ENCODE data around the gene ALDH2. TPM values are rescaled to one million over a fixed set of nuclear protein-coding genes. Genes with fewer than 3 reads are reported as not detected.
"Not testable (repeated sequence)": the region's sequence is repeated elsewhere in the genome, so short reads cannot be mapped to it uniquely, and the experiment has no call there.

Gene ALDH2
- total RNA-seq, 3 donors from 2014 or later: 1.6 to 2.7 (median 2.7) TPM

GRCh38 chr12:111819191-111820158 is 52.7 kb downstream of the ALDH2 start:
- Mint-ChIP-seq H3K4me3 (no peak overlapping the region), H3K36me3 (ENCODE audit: insufficient read depth) (no peaks in the 10 kb centered on the region), H3K9me3 (no peaks in the 10 kb centered on the region), H3K27me3 (ENCODE audit: low read depth) (peaks cover 16% of the 10 kb centered on the region), H3K4me1 (ENCODE audit: low read depth) (no peaks in the 10 kb centered on the region)
- ATAC-seq (no peak), DNase-seq (no peak)

- H3K27me3 Mint-ChIP-seq (ENCODE audit: low read depth): peaks cover 16% of the 10 kb centered on the region
- not testable (repeated sequence) for H3K36me3 Mint-ChIP-seq (ENCODE audit: insufficient read depth); H3K4me1 Mint-ChIP-seq (ENCODE audit: low read depth); DNase-seq; ATAC-seq; H3K9me3 Mint-ChIP-seq; H3K4me3 Mint-ChIP-seq
Observed at GRCh38 chr12:111820828-111821227, 54.1 kb downstream of the ALDH2 start.

- Mint-ChIP-seq H3K4me1 (ENCODE audit: low read depth) (no peaks in the 10 kb centered on the region), H3K36me3 (ENCODE audit: insufficient read depth) (no peaks in the 10 kb centered on the region), H3K9me3 (no peaks in the 10 kb centered on the region), H3K27me3 (ENCODE audit: low read depth) (peaks cover 16% of the 10 kb centered on the region), H3K4me3 (no peak overlapping the region)
- no peak for ATAC-seq
- DNase-seq: no peak
Observed at GRCh38 chr12:111822886-111823285, 56.2 kb downstream of the ALDH2 start.

GRCh38 chr12:111823891-111824290 is 57.2 kb downstream of the ALDH2 start:
- ATAC-seq (no peak), DNase-seq (no peak)
- Mint-ChIP-seq H3K4me3 (no peak overlapping the region), H3K36me3 (ENCODE audit: insufficient read depth) (no peaks in the 10 kb centered on the region), H3K9me3 (no peaks in the 10 kb centered on the region), H3K4me1 (ENCODE audit: low read depth) (no peaks in the 10 kb centered on the region), H3K27me3 (ENCODE audit: low read depth) (peaks cover 16% of the 10 kb centered on the region)

GRCh38 chr12:111824312-111824711 is 57.6 kb downstream of the ALDH2 start:
- H3K36me3 Mint-ChIP-seq (ENCODE audit: insufficient read depth); ATAC-seq; H3K4me1 Mint-ChIP-seq (ENCODE audit: low read depth); H3K9me3 Mint-ChIP-seq; H3K4me3 Mint-ChIP-seq; DNase-seq: not testable (repeated sequence)
- H3K27me3 Mint-ChIP-seq (ENCODE audit: low read depth): peaks cover 16% of the 10 kb centered on the region

- H3K9me3 Mint-ChIP-seq: no peaks in the 10 kb centered on the region
- no peaks in the 10 kb centered on the region for H3K36me3 Mint-ChIP-seq (ENCODE audit: insufficient read depth)
- H3K27me3 Mint-ChIP-seq (ENCODE audit: low read depth): peaks cover 13% of the 10 kb centered on the region
- no peak for DNase-seq
- no peak for ATAC-seq
- H3K4me3 Mint-ChIP-seq: no peak overlapping the region
- no peaks in the 10 kb centered on the region for H3K4me1 Mint-ChIP-seq (ENCODE audit: low read depth)
Observed at GRCh38 chr12:111825509-111825908, 58.8 kb downstream of the ALDH2 start.

GRCh38 chr12:111826316-111826715 is 59.6 kb downstream of the ALDH2 start:
- no peaks in the 10 kb centered on the region for H3K36me3 Mint-ChIP-seq (ENCODE audit: insufficient read depth)
- no peak for ATAC-seq
- no peaks in the 10 kb centered on the region for H3K9me3 Mint-ChIP-seq
- DNase-seq: no peak
- H3K4me1 Mint-ChIP-seq (ENCODE audit: low read depth): no peaks in the 10 kb centered on the region
- no peak overlapping the region for H3K4me3 Mint-ChIP-seq
- H3K27me3 Mint-ChIP-seq (ENCODE audit: low read depth): peaks cover 11% of the 10 kb centered on the region

GRCh38 chr12:111826992-111827391 is 60.3 kb downstream of the ALDH2 start:
- DNase-seq: no peak
- no peak for ATAC-seq
- Mint-ChIP-seq H3K27me3 (ENCODE audit: low read depth) (peaks cover 11% of the 10 kb centered on the region), H3K4me1 (ENCODE audit: low read depth) (no peaks in the 10 kb centered on the region), H3K4me3 (no peak overlapping the region), H3K36me3 (ENCODE audit: insufficient read depth) (no peaks in the 10 kb centered on the region), H3K9me3 (no peaks in the 10 kb centered on the region)

GRCh38 chr12:111827907-111828306 is 61.2 kb downstream of the ALDH2 start:
- no peaks in the 10 kb centered on the region for H3K36me3 Mint-ChIP-seq (ENCODE audit: insufficient read depth)
- H3K4me1 Mint-ChIP-seq (ENCODE audit: low read depth): no peaks in the 10 kb centered on the region
- no peak overlapping the region for H3K4me3 Mint-ChIP-seq
- peaks cover 4% of the 10 kb centered on the region for H3K9me3 Mint-ChIP-seq
- peaks cover 4% of the 10 kb centered on the region for H3K27me3 Mint-ChIP-seq (ENCODE audit: low read depth)
- ATAC-seq (no peak), DNase-seq (no peak)

GRCh38 chr12:111828338-111828979 is 61.7 kb downstream of the ALDH2 start:
- no peaks in the 10 kb centered on the region for H3K4me1 Mint-ChIP-seq (ENCODE audit: low read depth)
- peaks cover 4% of the 10 kb centered on the region for H3K9me3 Mint-ChIP-seq
- peaks cover 4% of the 10 kb centered on the region for H3K27me3 Mint-ChIP-seq (ENCODE audit: low read depth)
- H3K36me3 Mint-ChIP-seq (ENCODE audit: insufficient read depth): no peaks in the 10 kb centered on the region
- H3K4me3 Mint-ChIP-seq: no peak overlapping the region
- ATAC-seq (no peak), DNase-seq (no peak)

- H3K4me3 Mint-ChIP-seq; H3K27me3 Mint-ChIP-seq (ENCODE audit: low read depth); ATAC-seq; H3K36me3 Mint-ChIP-seq (ENCODE audit: insufficient read depth); H3K4me1 Mint-ChIP-seq (ENCODE audit: low read depth); DNase-seq; H3K9me3 Mint-ChIP-seq: not testable (repeated sequence)
Observed at GRCh38 chr12:111829635-111830034, 62.9 kb downstream of the ALDH2 start.

GRCh38 chr12:111834740-111835386 is 68.1 kb downstream of the ALDH2 start:
- not testable (repeated sequence) for H3K9me3 Mint-ChIP-seq; H3K36me3 Mint-ChIP-seq (ENCODE audit: insufficient read depth); H3K4me3 Mint-ChIP-seq; H3K27me3 Mint-ChIP-seq (ENCODE audit: low read depth); ATAC-seq; DNase-seq
- peaks cover 21% of the 10 kb centered on the region for H3K4me1 Mint-ChIP-seq (ENCODE audit: low read depth)

GRCh38 chr12:111835531-111836181 is 68.9 kb downstream of the ALDH2 start:
- not testable (repeated sequence) for H3K27me3 Mint-ChIP-seq (ENCODE audit: low read depth); ATAC-seq; DNase-seq; H3K4me3 Mint-ChIP-seq; H3K9me3 Mint-ChIP-seq
- peaks cover 29% of the 10 kb centered on the region for H3K4me1 Mint-ChIP-seq (ENCODE audit: low read depth)
- peaks cover 12% of the 10 kb centered on the region for H3K36me3 Mint-ChIP-seq (ENCODE audit: insufficient read depth)

GRCh38 chr12:111838353-111838752 is 71.6 kb downstream of the ALDH2 start:
- no peaks in the 10 kb centered on the region for H3K27me3 Mint-ChIP-seq (ENCODE audit: low read depth)
- DNase-seq: no peak
- H3K4me3 Mint-ChIP-seq: no peak overlapping the region
- H3K4me1 Mint-ChIP-seq (ENCODE audit: low read depth): peaks cover 37% of the 10 kb centered on the region
- H3K36me3 Mint-ChIP-seq (ENCODE audit: insufficient read depth): peaks cover 14% of the 10 kb centered on the region
- H3K9me3 Mint-ChIP-seq: no peaks in the 10 kb centered on the region
- no peak for ATAC-seq

Data from activated T-cell treated with anti-CD3 and anti-CD28 coated beads, Interleukin-2, amount 50 U/mL, for 4 hours (primary cell).